Stimulated activated CD8-positive, alpha-beta memory T cell treated with anti-CD3 and anti-CD28 coated beads, Interleukin-4, amount 100 ng/mL, for 48 hours (primary cell): ENCODE measurements around the gene MRPL42.
"Not testable (repeated sequence)": the region's sequence is repeated elsewhere in the genome, so short reads cannot be mapped to it uniquely, and the experiment has no call there.

ENCODE experiments used
- DNase-seq: peaks from one replicate; pipeline ENCODE4 v3.0.0-alpha.2; 2020

The MRPL42 gene

DNA sequence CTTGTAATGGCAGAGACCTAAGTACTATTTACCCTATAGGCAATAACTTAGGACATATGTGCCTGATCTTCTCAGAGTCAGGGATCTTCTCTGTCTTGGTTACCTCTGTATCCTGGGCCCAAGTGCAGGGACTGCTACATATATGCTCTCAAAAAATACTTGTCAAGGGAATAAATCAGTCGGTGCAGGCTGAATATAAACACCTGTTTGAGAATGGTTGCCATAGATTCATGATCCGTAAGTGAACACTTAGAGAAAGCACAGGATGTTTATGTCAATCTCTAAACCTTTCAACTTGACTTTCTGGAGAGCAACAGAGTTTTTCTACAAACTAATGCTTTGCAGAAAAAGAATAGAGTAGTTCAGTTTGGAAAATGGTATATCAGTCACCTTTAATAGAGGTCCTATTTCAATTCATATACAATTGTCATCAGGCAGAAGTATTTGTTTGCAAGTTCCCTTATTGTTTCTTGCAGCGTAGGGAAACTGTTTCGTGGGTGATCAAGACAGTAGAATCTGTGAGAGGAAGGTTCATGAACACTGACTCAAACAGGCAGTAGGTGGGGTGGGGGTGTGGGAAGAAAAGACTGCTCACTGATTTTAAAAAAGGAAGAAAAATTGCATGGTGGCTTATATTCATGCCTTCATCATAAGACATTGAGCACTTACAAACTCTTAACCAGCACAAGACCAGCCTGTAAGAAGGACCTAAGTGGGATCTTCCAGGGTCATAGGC is 19.6 kb upstream of the MRPL42 start:
- no peak for DNase-seq

DNA sequence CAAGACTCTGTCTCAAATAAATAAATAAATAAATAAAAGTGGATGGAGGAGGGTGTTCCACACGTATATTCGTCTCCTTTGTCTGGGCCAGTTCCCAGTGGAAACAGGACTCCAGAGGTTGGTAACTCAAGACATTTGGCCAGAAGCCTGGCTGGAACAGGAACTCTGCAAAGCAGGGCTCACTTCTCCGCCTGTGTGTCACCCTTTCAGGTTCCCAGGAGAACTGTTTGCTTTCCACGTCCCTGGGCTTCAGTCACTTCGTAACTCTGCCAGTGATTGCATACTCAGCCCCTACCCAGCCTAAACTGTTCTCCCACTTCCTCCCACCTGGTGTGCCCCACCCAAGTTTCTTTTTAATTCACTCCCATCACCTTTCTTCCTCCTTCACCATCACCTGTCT is 18.5 kb upstream of the MRPL42 start:
- DNase-seq, result no peak

DNA sequence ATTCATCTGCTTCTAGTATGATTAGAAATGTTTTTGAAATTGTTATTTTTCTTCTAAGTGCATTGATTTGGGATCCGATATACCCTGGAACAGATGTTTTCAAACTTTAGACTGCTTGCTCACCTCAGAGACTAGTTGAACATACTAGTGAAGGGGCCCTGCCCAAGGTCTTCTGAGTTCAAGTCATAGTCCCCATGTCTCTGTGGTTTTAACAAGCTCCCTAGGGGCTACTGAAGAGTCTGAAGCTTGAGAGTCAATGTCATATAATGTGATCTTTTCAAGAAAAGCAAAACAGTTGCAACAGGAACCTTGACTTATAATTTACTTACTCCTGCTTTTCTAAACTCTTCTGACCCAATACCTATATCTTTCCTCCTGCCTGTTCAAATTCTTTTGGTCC is 18.0 kb upstream of the MRPL42 start:
- DNase-seq, result no peak

- DNase-seq, result no peak
Measured at GRCh38 chr12:93451423-93452158, 15.7 kb upstream of the MRPL42 start.

GRCh38 chr12:93453633-93454032 is 13.7 kb upstream of the MRPL42 start:
- DNase-seq, result no peak

DNA sequence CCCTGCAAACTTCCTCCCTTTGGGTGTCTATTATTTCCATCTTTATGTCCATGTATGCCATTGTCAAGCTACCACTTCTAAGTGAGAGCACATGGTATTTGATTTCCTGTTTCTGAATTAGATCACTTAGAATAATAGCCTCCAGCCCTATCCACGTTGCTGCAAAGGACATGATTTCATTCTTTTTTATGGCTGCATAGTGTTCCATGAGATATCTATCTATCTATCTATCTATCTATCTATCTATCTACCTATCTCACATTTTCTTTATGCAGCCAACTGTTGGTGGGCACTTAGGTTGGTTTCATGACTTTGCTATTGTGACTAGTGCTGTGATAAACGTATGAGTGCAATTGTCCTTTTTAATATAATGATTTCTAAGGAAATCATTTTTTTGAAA is 11.2 kb upstream of the MRPL42 start:
- no peak for DNase-seq

DNA sequence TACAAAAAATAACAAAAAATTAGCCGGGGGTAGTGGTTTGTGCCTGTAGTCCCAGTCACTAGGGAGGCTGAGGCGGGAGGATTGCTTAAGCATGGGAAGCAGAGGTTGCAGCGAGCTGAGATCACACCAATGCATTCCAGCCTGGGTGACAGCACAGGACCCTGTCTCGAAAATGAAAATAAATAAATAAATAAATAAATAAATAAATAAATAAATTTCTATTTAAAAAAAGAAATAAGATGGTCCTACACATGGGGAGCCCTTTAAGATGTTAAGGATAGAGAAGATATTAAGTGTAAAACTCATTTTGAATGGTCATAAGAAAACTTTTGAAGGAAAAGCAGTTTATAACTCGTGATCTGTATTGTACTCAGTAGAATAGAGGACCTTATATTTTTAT is 8.2 kb upstream of the MRPL42 start:
- DNase-seq, result no peak

GRCh38 chr12:93460003-93460402 is 7.3 kb upstream of the MRPL42 start:
- no peak for DNase-seq

DNA sequence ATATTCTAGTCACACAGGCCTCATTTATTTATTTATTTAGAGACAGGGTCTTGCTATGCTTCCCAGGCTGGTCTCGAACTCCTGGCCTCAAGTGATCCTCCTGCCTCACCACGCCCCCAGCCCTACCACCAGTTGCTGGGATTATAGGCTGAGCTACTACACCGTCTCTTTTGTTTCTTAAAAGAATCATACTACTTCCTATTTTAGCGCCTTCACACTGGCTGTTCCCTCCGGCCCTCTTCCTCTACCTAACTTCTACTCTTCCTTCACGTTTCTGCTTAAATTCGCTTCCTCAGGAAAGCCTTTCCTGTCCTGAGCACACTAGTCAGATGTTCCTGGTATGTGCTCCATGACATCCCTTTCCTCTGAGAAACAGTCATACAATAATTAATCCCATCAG is 6.4 kb upstream of the MRPL42 start:
- DNase-seq, result no peak

DNA sequence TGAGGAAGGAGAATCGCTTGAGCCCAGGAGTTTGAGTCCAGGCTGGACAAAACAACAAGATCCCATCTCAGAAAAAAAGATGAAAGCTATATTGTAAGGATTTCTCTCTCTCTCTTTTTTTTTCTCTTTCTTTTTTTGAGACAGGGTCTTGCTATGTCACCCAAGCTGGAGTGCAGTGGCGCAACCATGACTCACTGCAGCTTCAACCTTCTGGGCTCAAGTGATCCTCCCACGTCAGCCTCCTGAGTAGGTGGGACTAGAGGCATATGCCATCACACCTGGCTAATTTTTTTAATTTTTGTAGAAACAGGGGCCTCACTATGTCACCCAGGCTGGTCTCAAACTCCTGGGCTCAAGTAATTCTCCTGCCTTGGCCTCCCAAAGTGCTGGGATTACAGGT is 5.8 kb upstream of the MRPL42 start:
- DNase-seq, result no peak

DNA sequence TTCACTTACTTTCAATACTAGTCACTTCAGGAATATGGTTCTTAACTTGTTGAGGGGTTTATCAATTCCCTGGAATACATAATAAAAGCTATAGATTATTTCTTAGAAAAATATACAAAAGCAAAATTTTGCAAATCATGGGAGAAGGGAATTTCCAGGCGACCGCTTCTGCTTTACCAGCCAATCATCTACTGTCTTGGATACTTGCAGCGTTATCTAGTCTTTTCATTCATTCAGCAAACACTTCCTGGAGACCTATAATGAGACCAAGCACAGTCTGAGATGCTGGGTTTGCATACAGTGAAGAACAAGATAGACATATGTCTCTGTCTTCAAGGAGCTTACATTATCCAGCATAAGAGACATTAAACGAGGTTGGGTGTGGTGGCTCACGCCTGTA is 1.5 kb upstream of the MRPL42 start:
- no peak for DNase-seq

DNA sequence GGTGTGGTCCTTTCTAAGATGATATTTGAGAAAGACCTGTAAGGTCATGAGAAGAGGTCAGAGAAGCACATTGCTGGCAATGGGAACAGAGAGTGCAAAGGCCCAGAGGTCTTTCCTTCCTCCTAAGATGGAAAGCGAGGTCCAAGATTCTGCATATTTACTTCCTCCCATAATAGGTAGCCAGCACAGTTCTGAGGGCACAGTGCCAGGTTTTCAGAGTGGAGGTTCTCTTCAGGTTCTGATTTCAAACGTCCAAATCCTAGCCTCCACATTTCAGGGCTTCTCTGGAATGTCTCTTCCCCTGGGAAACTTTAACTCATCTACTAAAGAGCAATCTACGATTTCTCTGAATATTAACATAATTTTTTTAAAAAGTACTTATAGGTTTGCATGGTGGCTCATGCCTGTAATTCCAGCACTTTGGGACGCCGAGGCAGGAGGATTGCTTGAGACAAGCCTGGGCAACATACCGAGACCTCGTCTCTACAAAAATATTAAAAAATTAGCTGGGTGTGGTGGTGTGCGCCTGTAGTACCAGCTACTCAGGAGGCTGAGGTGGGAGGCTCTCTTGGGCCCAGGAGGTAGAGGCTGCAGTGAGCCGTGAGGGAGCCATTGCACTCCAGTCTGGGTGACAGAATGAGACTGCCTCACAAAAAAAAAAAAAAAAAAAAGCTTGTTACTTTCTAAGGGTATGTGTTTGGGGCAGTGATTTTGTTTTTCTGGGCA is 526 bp upstream of the MRPL42 start:
- DNase-seq, result no peak

GRCh38 chr12:93468008-93468371 is 676 bp downstream of the MRPL42 start:
- DNase-seq, result no peak

GRCh38 chr12:93469386-93469785 is 2.1 kb downstream of the MRPL42 start:
- DNase-seq, result no peak

GRCh38 chr12:93476555-93476954 is 9.2 kb downstream of the MRPL42 start:
- DNase-seq, result no peak

DNA sequence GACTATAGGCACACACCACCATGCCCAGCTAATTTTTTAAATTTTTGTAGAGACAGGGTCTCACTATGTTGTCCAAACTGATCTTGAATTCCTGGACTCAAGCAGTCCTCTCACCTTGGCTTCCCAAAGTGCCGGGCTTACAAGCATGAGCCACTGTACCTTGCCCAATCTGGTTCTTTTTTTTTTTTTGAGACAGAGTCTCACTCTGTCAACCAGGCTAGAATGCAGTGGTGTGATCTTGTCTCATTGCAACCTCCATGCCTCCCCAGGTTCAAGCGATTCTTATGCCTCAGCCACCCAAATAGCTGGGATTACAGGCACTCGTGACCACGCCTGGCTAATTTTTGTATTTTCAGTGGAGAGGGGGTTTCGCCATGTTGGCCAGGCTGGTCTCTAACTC is 15.4 kb downstream of the MRPL42 start:
- DNase-seq, result no peak

DNA sequence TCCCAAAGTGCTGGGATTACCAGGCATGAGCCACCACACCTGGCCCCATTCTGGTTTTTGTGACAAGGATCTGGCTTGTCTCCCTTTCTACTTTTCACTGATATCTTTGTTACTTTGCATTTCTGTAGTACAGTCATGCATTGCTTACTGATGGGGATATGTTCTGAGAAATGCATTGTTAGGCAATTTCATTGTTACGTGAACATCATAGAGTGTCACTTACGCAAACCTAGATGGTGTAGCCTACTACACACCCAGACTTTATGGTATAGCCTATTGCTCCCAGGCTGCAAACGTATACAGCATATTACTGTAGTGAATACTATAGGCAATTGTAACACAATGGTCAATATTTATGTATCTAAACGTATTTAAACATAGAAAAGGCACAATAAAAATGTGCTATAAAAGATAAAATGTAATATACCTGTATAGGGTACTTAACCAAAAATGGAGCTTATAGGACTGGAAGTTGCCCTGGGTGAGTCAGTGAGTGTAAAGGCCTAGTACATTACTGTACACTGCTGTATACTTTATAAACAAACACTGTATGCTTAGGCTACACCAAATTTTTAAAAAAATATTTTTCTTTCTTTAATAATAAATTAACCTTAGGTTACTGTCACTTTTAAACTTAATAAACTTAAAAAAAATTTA is 16.0 kb downstream of the MRPL42 start:
- DNase-seq, result no peak

- no peak for DNase-seq
Measured at GRCh38 chr12:93484315-93484981, 17.1 kb downstream of the MRPL42 start.

DNA sequence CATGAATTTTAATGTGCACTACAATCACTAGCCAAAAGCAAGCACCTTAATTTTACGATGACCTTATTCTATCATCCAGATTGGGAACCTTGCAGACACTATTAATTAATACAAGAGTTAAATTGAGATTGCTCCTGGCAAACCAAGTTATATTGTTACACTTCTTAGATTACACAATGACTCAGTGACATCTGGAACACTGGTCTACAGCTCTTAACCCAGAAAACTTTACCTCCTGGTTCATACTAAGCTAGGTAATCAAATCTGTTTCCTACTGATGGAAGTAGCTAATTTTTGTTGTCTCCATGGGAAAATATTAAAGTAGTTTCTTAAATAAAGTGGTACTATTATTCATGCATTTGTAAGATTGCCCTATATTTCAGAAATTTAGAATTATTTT is 25.5 kb downstream of the MRPL42 start:
- not testable (repeated sequence) for DNase-seq

- DNase-seq, result no peak
Measured at GRCh38 chr12:93494096-93494495, 26.8 kb downstream of the MRPL42 start.

GRCh38 chr12:93497456-93497855 is 30.1 kb downstream of the MRPL42 start:
- no peak for DNase-seq

- not testable (repeated sequence) for DNase-seq
Measured at GRCh38 chr12:93498813-93499212, 31.5 kb downstream of the MRPL42 start.

DNA sequence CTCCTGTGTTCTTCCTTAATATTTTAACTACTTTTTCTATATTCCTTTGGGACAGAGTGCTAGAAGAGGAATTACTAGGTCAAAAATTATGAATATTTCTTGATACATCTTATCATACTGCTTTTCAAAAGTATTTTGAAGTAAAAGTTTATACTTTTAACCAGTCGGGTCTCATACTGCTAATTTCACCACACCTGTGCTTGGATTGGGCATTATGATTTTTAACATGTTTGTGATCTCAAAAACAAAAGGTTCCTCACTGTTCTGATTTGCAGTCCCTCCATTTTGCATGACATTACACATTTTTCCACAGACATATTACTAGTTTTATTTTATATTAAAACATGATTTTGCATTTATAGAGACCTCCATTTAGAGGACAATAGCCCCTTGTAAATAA is 32.9 kb downstream of the MRPL42 start:
- DNase-seq, result no peak
